NCI-H748 treated with DMSO at 0.1 percent for 48 hours (cell line): ENCODE measurements around the gene NRBF2.
"Not testable (repeated sequence)": the region's sequence is repeated elsewhere in the genome, so short reads cannot be mapped to it uniquely, and the experiment has no call there.

Experiments used
- DNase-seq: peaks from one replicate; lab custom pipeline; 2025; lab: John Stamatoyannopoulos, UW

The NRBF2 gene

DNA sequence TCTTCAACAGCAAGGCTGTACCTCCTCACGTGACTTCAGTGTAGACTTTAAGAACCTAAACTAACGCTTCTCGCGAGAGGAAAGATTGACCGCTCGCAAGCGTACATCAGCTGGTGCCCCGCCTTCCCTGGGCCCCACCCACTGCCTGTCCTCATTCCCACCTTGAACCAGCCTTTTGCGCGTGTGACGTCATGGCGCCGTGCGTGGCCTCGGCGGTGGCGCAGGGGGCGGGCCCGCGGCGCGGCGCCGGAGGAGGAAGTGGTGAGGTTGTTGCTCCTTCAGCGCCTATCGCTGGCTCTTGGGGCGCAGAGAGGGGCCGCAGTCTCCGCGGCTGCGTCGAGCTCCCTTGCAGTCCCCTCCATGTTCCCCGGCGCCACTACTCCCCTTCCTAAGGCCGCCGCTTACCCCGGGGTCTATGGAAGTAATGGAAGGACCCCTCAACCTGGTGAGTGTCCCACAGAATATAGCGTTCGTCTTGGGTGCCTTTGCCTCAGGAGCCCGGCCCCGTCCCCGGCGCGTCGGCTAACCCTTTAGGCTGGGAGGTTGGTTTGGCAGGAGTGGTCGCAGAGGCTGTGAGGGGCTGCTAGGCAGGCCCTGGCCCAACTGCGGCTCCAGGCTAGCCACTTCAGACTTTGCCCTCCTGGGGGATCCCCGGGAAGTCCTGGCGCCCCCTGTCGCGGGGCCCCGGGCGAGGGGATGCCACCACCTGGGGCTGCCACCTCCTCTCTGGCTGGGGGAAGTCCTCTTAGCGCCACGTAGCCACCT is at the start of gene NRBF2:
Gene NRBF2, plus strand, starts transcription at position 273 of the 765 bp plus-strand sequence. Its CDS starts 143 bp downstream, at position 416.
- peak; percentile 84 for DNase-seq

GRCh38 chr10:63083406-63083805 is 49.7 kb upstream of the NRBF2 start:
- not testable (repeated sequence) for DNase-seq

- peak; percentile 30 for DNase-seq
These were observed 49.0 kb upstream of the NRBF2 start for GRCh38 chr10:63083904-63084689.

DNA sequence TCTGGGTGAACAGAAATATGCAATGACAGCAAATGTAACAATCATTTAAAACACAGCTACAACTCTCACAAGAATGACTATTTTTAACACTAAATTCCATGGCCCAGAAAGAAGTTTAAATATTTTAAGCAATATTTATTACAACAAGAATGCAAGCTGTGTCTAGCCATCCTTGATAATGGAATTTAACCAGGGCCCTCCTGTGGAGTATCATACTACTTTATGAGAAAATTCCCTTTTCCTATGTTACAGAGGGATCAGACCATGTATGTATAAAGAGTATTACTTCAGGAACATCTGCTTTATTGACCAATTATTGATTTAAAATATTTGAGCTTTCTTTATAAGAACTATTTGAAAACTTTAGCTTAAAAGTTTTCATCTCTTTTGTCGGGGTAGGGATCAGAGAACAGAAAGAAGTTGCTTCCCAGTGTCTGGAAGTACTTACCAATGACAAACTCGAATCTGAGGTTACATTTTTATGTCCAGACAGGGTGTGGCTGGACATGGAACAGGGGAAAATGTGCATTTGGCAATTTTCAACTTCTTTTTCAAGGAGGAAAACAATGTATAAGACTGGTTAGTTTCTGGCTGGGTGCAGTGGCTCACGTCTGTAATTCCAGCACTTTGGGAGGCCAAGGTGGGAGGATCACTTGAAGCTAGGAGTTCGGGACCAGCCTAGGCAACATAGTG is 48.3 kb upstream of the NRBF2 start:
- no peak for DNase-seq

GRCh38 chr10:63093227-63093626 is 39.9 kb upstream of the NRBF2 start:
- DNase-seq = no peak

- no peak for DNase-seq
These were observed 38.7 kb upstream of the NRBF2 start for GRCh38 chr10:63094405-63094804.

DNA sequence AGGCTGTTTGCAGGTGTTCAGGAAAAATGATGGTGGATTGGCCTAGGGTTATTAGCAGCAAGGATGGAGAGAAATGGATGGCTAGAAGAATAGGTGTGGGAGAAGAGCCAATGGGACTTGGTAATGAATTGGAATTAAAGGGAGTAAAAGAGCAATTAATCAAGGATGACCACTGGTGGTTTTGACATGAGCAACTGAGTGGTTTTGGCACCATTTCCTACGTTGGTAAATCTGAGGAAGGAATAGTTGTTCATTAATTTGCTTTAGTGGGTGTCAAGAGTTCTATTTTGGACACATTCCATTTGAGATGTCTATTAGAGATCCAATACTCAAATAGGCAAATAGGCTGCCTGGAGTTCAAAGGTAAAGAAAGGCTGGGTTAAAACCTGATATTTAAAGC is 38.2 kb upstream of the NRBF2 start:
- DNase-seq = no peak

DNA sequence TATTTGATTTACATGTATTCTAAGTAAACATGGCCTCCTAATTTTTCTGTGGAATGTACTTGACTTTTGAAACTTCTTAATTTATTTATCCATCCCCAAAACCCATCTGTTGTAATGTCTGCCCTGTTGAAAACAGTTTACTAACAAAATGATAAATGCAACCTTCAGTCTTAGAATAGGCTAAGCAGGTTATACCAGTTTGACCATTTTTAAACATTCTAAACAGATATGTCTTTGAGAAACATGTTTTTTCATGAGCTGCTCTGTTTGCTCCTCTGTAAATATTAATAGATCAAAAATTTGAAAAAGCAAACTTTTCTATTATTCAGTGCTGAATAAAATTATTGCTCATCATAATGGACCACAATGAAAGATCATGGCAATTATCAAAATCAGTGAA is 33.4 kb upstream of the NRBF2 start:
- no peak for DNase-seq

- not testable (repeated sequence) for DNase-seq
These were observed 32.0 kb upstream of the NRBF2 start for GRCh38 chr10:63101091-63101490.

DNA sequence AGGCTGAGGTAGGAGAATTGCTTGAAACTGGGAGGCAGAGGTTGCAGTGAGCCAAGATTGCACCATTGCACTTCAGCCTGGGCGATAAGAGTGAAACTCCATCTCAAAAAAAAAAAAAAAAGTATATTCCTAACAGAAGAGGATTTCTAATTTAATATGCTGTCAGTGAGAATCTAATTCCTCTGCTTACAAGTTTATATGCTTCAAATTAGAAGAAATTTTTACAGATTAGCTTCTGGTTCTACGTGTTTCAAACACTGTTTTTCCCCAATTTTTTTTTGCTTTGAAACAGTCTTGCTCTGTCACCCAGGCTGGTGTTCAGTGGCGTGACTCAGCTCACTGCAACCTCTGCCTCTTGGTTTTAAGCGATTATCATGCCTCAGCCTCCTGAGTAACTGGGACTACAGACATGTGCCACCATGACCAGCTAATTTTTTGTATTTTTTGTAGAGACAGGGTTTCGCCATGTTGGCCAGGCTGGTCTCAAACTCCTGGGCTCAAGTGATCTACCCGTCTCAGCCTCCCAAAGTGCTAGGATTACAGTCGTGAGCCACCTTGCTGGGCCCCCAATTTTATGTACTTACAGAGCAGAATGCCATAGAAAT is 30.7 kb upstream of the NRBF2 start:
- not testable (repeated sequence) for DNase-seq

GRCh38 chr10:63103178-63103577 is 29.9 kb upstream of the NRBF2 start:
- DNase-seq = not testable (repeated sequence)

DNA sequence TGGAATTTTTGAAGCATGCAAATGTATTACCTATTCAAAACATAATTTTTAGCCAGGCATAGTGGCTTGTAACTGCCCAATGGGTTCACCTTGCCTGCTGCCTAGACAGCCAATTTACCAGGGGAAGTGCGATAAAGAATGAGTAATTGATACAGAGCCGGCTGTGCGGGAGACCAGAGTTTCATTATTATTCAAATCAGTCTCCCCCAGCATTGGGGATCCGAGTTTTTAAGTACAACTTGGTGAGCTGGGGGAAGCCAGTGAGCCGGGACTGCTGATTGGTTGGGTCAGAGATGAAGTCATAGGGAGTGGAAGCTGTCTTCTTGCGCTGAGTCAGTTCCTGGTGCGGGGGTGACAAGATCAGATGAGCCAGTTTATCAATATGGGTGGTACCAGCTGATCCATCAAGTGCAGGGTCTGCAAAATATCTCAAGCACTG is 29.1 kb upstream of the NRBF2 start:
- no peak for DNase-seq

DNA sequence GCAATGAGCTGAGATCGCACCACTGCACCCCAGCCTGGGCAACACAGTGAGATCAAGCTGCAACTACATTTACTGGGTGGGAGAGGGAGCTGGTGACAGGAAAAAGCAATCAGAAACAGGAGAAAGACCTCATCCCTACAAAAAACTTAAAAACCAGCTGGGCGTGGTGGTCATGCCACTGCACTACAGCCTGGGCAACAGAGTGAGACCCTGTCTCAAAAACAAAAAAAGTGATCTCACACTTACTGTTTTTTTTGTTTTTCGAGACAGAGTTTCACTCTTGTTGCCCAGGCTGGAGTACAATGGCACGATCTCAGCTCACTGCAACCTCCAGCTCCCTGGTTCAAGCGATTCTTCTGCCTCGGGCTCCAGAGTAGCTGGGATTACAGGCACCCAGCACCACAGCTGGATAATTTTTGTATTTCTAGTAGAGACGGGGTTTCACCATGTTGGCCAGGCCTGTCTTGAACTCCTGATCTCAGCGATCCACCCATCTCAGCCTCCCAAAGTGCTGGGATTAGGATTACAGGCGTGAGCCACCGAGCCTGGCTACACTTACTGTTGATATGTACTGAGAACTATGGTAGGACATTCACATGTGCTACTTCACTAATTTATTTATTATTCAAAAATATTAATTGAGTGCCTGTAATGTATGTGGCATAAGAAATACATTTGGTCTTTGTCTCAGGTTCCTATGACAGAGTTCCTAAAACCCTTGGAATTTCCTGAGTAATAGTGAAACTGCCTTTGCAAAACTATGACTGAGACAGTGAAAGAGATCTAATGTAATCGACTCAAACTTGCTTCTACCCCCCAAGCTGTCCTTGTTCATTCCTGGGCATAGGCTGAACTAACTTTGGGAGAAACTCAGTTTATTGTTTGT is 27.7 kb upstream of the NRBF2 start:
- DNase-seq = no peak

DNA sequence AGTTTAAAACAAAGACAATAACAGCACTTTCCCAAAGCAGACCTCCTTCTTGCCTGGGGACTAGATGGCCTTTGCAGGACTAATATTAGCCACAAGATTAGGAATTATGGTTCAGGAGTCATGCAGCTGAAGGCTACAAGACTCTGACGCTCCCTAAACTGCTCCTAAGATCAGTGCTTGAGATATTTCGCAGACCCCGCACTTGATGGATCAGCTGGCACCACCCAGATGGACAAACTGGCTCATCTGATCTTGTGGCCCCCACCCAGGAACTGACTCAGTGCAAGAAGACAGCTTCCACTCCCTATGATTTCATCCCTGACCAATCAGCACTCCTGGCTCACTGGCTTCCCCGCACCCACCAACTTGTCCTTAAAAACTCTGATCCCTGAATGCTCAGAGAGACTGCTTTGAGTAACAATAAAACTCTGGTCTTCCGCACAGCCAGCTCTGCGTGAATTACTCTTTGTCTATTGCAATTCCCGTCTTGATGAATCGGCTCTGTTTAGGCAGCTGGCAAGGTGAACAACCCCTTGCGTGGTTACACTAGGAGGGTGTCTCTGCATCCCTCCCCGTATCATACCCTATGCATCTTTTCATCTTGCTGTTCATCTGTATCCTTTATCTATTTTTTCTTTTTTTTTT is 26.9 kb upstream of the NRBF2 start:
- DNase-seq = no peak

- DNase-seq = no peak
These were observed 25.1 kb upstream of the NRBF2 start for GRCh38 chr10:63107943-63108437.

- no peak for DNase-seq
These were observed 22.2 kb upstream of the NRBF2 start for GRCh38 chr10:63110940-63111339.

- no peak for DNase-seq
These were observed 18.9 kb upstream of the NRBF2 start for GRCh38 chr10:63114031-63114814.

GRCh38 chr10:63115732-63116383 is 17.3 kb upstream of the NRBF2 start:
- DNase-seq = no peak

DNA sequence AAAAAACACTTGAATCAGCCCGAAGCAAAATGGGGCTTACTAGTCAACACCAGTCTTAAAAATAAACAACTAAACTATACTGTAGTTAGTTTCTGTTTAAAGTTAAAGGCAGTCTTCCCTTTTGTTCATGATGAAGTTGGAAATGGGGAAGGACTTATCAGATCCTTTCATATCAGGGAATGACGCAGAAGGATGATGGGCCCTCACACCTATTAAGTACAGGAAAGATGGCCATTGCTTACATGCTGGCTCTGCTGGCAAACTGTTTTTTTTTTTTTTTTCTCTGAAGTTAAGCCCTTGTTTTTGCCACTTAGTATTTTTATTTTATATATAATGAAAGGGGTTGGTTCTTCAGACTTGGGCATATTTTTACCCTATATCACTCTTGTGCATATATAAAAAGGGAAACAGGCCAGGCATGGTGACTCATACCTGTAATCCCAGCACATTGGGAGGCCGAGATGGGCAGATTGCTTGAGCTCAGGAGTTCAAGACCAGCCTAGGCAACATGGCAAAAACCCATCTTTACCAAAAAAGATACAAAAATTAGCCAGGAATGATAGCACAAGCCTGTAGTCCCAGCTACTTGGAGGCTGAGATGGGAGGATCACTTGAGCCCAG is 16.6 kb upstream of the NRBF2 start:
- no peak for DNase-seq
